ENCODE results near the gene HTT. TPM values are rescaled to one million over a fixed set of nuclear protein-coding genes. Genes with fewer than 3 reads are reported as not detected.

Gene HTT
- 10 to 100 TPM; 51.7 to 59.1 TPM for total RNA-seq
- long read RNA-seq, partial matches to known transcripts: 26 of 39 reads
- long read RNA-seq, other reads (novel, unspliced or antisense): 13 of 39 reads

DNA sequence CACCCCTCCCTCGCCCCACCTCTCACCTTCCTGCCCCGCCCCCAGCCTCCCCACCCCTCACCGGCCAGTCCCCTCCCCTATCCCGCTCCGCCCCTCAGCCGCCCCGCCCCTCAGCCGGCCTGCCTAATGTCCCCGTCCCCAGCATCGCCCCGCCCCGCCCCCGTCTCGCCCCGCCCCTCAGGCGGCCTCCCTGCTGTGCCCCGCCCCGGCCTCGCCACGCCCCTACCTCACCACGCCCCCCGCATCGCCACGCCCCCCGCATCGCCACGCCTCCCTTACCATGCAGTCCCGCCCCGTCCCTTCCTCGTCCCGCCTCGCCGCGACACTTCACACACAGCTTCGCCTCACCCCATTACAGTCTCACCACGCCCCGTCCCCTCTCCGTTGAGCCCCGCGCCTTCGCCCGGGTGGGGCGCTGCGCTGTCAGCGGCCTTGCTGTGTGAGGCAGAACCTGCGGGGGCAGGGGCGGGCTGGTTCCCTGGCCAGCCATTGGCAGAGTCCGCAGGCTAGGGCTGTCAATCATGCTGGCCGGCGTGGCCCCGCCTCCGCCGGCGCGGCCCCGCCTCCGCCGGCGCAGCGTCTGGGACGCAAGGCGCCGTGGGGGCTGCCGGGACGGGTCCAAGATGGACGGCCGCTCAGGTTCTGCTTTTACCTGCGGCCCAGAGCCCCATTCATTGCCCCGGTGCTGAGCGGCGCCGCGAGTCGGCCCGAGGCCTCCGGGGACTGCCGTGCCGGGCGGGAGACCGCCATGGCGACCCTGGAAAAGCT lies at the start of gene HTT, which contains the start of gene HTT-AS:
Gene HTT, plus strand, starts transcription at position 604 of the 768 bp plus-strand sequence. Its CDS starts 145 bp downstream, at position 749.
Gene HTT-AS, minus strand, starts transcription at position 461 of the 768 bp plus-strand sequence.
- intact Hi-C loops (cut with DNase I, micrococcal nuclease): no loop called here
- peak; percentile 96 to 98 for DNase-seq
- peak; percentile 79 for ATAC-seq

DNA sequence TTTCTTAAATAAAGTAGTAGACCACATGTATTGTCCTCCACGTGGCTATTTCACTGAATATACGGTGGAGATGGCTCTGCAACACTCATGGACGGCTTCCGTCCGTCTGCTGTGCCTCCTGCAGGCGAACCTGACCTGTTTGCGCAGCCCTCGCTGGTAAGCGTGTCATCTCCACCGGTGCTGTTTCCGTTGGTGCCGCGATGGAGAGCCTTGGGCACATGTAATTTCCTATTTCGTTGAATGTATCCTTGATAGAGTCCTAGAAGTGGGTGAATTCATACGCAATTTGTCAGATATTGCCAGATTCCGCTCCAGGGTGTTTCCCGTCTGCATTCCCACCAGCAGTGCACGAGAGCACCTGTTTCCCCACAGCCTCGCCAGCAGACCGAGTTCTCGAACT lies 48.6 kb upstream of the HTT start:
- ATAC-seq (no peak), DNase-seq (no peak)
- intact Hi-C loops (cut with DNase I, micrococcal nuclease): no loop called here

DNA sequence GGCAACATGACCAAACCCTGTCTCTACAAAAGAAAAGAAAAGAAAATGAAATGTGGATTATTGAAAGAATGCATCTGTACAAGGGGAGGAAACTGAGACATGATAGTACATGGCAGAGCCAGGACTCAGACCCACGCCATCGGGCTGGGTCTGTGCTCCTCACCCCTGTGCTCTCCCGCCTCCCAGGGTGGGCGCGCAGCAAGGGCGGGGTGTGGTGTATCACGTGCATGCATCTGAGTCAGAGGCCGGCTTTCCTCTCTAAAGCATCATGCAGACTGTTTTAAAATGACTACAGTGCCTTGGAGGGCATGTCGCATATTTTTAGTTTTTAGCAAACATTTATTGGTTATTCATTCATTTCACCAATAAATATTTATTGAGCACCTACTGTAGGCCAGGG lies 47.9 kb upstream of the HTT start:
- no peak for ATAC-seq
- intact Hi-C loops (cut with DNase I, micrococcal nuclease): no loop called here
- no peak for DNase-seq

DNA sequence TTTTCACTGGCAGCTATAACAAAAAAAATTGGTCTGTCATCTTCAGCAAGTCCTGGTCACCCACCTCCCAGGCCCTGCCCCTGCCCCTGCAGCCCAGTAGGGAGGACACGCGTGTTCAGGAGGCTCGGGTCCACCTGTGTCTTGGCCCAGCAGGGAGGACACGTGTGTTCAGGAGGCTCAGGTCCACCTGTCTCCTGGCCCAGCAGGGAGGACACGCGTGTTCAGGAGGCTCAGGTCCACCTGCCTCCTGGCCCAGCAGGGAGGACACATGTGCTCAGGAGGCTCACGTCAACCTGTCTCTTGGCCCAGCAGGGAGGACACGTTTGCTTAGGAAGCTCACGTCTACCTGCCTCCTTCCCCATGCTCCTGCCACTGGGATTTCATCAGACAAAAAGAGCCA lies 45.0 kb upstream of the HTT start:
- DNase-seq (no peak), ATAC-seq (no peak)
- intact Hi-C loops (cut with DNase I, micrococcal nuclease): no loop called here

DNA sequence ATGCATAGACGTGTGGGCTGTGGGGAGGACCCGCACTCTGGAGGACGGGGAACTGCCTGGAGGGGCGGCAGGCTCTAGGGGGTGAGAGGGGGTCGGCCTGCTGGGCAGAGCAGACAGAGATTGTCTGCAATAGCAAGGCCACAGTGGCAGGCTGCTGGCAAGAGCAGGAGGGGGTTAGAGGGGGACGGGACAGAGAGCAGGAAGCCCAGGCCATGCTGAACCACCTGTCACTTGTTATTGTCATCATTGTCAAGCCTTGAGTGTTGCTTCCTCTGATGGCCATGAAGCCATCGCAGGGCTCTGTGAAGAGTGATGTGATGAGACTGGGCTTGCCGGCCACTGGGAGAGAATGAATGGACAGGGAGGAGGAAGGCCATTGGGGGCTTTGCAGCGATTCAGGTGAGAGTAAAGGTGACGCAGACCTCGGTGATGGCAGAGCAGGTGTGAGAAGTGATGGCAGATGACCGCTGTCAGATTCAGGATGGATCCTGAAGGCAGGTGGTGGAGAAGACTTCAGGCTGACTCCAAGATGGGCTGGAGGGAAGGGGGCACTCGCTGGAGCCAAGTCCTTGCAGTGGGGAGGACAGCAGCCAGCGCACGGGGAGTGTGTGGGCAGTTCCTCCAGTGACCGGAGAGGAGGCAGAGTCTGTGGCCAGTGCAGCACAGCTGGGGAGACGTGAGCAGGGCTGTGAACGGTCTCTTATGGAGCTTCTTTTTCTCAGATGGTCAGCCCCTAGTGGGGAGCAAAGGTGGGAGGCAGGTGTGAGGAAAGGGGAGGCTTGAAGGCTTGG lies 43.7 kb upstream of the HTT start:
- peak; percentile 21 for ATAC-seq
- DNase-seq: no peak
- intact Hi-C loops (cut with DNase I, micrococcal nuclease): no loop called here

DNA sequence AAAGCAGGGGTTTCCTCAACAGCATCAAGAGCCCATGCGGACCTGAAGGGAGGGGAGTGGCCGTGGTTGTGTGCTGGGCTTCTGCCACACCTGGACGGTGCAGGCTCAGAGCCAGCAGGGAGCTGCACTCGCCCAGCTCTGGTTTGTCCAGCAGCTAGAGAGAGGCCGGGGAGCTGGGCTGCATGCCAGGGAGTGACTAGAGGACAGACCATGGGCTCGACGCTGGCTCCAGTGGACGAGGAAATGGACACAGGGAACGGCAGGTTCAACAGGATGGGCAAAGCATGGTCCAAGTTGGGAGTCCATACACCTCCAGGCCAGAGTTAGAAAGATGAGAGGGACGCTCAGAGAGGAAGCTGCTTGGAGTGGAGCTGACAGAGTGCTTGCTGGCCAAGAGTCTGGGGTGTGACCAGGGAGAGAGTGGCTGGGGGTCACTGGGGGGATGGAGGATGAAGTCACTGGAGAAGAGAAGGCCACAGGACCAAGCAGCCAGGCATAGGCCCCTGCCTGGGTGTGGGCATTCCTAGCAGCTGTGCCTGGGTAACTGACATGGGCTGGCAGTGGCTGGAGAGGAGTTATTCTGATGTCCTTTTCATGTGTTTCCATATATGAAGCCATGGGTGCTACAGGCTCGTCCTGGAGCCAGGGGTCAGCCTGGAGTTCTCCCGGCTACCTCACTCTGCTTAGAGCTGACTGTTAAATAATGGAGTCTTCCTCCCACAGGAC lies 43.0 kb upstream of the HTT start:
- peak; percentile 86 for ATAC-seq
- peak in 1 of 2 donors; percentile 63 for DNase-seq
- intact Hi-C loops (cut with DNase I, micrococcal nuclease): no loop called here

DNA sequence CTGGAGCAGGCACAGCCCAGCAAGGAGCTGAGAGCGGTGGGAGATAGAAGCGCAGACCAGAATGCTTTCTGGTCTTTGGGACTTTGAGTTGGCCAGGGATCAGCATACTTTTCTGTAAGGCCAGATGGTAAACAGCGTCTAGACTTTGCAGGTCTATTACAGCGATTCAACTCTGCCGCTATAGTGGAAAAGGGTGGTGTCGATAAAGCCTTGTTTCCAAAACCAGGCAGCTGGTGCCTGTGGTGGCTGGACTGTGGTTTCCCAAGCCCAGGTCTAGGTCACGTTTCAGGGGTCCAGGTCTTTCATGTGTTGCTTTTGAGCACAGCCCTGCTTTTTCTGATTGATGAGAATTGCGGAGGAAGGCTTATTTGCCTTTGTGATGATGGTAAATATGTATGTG lies 40.2 kb upstream of the HTT start:
- DNase-seq (no peak), ATAC-seq (no peak)
- intact Hi-C loops (cut with DNase I, micrococcal nuclease): no loop called here

DNA sequence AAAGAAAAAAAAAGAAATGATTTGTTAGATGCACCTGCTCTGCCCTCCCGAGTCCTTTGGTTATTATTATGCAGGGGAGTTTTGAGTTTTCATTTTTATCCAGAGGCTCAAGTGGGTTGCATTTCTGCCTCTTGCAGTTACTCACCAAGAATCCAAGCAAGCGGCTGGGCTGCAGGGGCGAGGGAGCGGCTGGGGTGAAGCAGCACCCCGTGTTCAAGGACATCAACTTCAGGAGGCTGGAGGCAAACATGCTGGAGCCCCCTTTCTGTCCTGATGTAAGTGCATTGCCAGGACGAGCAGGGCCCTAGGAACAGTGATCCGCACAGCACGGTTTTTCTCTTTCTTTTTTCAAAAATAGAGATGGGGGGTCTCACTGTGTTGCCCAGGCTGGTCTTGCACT lies 39.2 kb upstream of the HTT start:
- DNase-seq (no peak), ATAC-seq (no peak)
- intact Hi-C loops (cut with DNase I, micrococcal nuclease): no loop called here

DNA sequence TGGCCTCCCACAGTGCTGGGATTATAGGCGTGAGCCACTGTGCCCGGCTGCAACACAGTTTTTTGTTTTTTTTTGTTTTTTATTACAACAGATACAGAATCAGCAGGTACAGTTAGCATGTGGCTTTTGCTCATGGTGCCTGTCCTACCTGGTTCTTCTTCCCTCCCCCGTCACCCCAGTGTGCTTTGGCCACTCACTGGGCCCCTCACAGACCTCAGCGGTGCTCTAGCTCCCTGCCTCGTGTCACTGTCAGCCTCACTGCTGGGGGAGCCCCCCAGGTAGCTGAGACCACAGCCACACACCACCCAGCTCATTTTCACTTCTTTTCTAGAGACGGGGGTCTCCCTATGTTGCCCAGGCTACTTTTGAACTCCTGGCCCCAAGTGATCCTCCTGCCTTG lies 38.8 kb upstream of the HTT start:
- intact Hi-C loops (cut with DNase I, micrococcal nuclease): no loop called here
- DNase-seq: no peak
- no peak for ATAC-seq

DNA sequence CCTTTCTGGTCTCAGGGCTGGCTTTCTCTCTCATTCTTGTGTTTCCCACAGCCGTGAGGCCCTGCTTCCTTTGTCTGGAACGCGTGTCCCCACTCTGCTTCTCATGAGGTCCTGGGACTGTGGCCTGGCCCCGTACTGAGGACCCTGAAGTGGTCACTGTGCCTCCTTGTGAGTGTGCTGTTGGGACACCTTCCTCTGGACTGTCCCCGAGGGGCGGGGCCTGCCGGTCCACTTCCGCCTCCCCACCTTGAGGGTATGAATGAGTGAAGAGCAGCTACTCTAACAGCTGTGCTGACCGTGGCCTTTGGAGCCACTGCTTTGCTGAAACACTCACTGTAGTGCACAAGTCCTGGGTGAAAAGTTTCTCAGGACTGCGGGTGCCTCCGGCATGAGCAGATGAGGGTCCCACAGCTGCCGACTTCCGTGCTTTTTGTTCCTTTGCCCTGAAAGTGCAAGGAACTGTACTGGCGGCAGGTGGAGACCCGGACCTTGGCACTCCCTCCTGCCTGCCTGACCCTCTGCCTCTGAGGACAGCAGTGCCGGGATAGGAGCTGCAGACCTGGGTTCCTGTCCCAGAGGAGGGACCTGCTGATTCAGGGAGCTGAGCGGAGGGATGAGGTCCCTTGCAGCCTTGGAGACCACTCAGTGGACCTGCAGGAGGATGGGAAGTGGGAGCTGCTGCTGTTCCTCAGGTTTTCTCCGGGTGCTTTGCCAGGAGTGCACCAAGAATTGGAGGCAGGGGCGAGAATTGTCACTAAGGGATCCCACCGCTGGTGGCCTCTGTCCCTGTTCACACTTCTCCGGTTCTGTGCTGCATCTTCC lies 38.1 kb upstream of the HTT start:
- no peak for DNase-seq
- no peak for ATAC-seq
- intact Hi-C loops (cut with DNase I, micrococcal nuclease): no loop called here

DNA sequence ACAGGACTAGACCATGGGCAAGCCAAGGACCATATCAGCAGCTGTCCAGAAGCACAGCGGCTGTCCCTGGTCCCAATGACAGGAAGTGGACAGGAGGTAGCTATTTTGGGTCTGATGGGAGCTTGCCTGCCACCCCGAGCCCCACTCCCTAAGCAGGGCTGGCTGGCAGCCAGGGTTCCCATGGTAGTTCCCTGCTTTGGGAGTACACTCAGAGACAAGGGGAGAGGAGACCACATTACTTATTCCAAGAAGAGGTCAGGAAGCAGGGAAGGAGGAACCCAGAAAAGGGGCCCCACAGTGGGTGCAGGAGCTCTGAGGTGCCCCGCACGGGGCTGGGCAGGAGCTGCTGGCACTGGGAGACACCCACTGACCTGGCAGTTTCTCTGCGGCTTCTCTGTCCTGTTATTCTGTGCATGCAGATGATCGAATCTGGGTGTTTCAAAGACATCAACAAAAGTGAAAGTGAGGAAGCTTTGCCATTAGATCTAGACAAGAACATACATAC lies 36.5 kb upstream of the HTT start:
- DNase-seq: peak in 1 of 2 donors; percentile 35
- ATAC-seq: no peak
- intact Hi-C loops (cut with DNase I, micrococcal nuclease): no loop called here

DNA sequence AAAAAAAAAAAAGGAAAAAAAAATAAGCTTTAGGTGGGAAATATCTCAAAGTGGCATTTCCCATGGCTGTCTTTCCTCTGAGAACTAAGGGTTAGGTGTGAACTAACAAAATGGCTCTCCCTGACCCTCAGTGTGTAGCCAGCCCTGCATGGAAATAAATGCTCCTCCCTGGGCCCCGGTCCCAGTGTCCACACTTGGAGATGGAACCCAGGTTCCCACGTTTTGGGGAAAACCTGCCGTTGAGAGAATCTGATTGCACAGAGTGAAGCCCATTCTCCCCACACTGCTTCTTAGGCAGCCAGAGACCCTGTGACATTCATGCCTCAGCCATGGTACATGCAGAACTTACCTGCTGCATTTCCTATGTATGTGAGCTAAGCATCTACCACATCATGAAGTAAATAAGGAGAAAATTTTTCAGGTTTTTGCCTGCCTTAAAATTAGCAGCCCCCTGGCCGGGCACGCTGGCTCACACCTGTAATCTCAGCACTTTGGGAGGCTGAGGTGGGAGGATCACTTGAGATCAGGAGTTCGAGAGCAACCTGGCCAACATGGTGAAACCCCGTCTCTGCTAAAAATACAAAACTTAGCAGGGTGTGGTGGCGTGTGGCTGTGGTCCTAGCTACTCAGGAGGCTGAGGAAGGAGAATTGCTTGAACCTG lies 34.6 kb upstream of the HTT start:
- intact Hi-C loops (cut with DNase I, micrococcal nuclease): no loop called here
- no peak for ATAC-seq
- no peak for DNase-seq

DNA sequence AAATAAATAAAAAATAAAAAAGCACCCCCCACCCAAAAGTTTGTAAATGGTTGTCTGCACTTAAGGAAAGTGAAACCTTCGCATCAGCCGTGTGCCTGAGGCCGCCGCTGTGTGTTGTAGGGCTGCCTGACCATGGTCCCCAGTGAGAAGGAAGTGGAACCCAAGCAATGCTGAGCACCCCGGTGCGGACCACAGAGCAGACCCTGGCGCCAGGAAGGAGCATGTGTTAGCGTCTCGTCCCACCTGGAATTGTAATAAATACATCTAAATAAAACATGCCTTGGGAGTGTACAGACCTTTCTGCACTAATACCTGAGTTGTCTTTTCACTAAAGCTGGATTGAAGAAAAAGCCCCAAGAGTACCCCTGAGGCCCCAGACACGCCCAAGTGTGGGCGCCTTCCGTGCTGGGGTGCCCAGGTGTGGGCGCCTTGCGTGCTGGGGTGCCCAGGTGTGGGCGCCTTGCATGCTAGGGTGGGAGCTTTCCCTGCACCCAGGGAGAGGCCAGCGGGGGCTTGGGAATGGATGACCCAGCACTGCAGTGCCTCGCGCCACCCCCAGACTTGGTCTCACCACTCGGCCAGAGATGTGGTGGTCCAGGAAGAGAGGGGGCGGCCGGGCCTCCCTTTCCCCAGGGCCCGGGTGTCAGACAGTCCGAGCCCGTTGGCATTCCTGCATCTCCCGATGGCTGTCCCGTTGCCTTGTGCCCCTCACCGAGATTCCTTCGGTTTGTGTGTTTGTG lies 33.9 kb upstream of the HTT start:
- intact Hi-C loops (cut with DNase I, micrococcal nuclease): no loop called here
- DNase-seq (peak in 1 of 2 donors; percentile 43), ATAC-seq (no peak)

DNA sequence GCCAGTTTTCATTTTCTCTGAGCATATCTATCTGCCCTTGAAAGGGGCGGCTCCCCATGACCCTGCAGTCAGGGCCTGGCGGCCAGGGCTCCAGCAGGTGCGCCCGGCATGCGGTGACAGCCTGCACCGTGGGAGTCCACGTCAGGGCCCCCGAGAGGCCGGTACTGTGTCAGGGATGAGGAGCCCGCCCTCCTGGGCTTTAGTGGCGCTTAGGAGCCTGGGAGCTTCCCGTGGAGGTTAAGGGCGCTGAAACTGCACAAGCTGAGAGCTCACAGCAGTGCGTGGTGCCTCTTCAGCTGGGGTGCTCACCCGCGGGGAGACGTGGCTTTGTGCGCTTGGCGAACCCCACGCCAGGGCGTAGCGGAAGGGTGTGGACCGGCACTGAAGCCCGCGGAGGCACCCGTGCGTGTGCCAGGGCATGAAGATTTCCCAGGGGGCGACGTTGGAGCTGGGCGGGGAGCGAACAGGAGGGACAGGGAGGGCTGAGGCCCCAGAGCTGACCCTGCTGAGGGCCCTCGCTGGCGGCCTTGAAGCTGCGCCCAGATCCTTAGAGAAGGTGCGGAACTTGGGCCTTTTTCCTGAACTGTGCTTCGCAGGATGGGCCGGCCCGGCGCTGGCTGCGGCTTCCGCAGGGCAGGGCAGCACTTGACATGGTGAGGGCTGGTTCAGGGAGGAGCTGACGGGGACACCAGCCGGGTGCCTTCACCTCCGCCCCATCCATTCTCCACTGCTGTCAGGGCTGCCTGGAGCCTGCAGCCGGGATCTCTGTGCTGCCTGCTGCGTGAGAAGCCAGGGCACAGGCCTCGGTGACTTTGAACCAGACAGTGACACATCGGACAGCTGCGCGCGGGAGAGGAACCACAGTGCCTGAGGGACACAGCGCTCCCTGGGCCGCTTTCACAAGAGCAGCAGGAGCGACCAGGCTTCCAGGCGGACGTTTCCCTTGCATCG lies 33.0 kb upstream of the HTT start:
- intact Hi-C loops (cut with DNase I, micrococcal nuclease): no loop called here
- DNase-seq (peak; percentile 47 to 78), ATAC-seq (peak; percentile 83)

DNA sequence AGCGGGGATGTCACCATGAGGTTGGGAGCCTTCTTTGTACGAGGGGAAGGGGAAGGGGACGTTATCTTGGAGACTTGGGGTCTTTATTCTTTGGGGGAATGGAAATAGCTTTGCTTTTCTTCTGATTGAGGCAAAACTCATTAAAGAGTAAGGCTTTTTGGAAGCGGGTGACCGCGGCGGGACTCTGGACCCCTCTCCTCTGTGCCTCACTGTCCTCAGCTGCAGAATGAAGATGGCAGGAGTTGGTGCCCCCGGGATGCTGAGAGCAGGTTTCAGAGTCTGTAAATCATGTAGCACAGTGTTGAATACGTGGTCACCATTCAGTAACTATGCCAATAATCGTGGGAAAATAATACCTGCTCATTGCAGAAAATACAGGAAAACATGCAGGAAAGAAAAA lies 32.3 kb upstream of the HTT start:
- DNase-seq (no peak), ATAC-seq (no peak)
- intact Hi-C loops (cut with DNase I, micrococcal nuclease): no loop called here

DNA sequence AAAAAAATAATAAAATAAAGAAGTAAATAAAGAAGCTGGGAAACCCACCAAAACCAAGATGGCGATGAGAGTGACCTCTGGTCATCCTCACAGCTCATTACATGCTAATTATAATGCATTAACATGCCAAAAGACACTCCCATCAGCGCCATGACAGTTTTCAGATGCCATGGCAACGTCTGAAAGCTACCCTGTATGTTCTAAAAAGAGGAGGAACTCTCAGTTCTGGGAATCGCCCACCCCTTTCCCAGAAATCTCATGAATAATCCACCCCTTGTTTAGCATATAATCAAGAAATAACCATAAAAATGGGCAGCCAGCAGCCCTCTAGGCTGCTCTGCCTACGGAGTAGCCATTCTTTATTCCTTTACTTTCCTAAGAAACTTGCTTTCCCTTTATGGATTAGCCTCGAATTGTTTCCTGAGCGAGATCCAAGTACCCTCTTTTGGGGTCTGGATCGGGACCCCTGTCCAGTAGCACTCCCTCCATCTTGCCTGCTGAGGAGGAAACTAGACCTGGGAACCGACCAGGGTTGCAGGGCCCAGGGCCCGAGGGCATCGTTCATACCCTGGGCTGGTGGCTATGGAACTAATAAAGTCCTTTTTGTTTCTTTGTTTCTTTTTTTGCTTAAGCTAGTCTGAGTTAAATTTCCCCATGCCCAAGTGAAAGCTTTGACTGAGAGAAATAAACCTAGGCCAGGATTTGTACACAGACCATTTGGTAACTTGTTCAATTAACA lies 31.0 kb upstream of the HTT start:
- intact Hi-C loops (cut with DNase I, micrococcal nuclease): no loop called here

More for the DNA sequence above, 31.0 kb upstream of the HTT start:
- DNase-seq (no peak), ATAC-seq (no peak)

All from left colon (tissue), 2 donors.